CD4-positive, alpha-beta T cell treated with Interleukin-1 beta for 1 hour (primary cell): Measurements from ENCODE around the gene ECD.

Experiments
- DNase-seq, 2 donors: peaks; one replicate each; pipeline ENCODE4 v3.0.0-alpha.2; 2020 to 2022

Gene ECD

GRCh38 chr10:73096041-73096448 is 71.8 kb downstream of the ECD start:
- peak; percentile 69 to 72 for DNase-seq

GRCh38 chr10:73095481-73096021 is 72.3 kb downstream of the ECD start:
- DNase-seq, result peak; percentile 52 to 56

- no peak for DNase-seq
Observed at GRCh38 chr10:73094986-73095480, 72.8 kb downstream of the ECD start.

DNA sequence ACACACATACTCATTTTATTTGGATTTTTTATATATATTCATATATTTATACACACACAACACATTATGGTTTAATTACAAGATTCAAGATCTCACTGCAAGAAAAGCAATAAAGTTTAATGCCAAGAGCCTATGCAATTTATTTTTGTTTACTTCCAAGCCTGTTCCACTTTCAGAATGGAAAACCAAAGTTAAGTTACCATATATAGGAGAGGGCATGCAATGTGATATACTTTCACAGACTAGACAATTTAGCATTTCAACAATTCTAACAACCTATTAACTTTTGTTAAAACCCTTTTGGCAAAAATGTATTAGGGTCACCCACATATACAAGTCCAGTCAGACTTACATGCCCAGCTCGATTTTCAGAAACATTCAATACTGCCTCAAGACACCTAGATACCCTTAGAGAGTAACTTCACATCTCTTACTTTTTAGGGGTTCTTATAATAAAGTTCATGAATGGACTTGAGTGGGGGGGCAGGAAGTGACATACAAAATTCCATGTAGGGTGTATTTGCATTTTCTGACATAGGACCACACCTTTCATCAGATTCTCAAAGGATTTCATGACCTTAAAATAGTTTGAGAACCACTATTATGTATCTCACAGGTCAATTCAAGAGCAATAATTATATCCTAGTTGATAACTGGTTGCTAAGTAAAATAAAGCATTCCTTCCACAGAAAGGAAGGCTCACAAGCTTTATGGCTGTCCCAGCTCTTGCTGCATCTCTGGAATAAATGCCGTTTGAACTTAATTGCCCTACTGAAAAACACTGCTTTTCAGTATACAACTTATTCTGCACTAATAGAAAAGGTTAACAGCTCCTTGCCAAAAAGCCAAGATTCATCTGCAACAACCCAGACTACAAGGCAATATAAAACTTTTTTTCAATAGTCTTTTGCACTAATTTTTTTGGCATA is 73.6 kb downstream of the ECD start:
- no peak for DNase-seq

DNA sequence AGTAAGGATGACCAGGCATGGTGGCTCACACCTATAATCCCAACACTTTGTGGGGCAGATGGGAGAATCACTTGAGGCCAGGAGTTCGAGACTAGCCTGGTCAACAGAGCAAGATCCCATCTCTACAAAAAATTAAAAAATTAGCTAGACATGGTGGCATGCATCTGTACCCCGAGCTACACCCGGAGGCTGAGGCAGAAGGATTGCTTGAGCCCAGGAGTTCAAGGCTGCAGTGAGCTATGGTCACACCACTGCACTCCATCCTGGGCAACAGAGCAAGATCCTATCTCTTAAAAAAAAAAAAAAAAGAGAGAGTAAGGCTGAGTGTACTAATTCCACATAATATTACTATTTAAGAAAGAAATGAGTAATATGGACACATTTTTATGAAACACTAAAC is 75.0 kb downstream of the ECD start:
- no peak for DNase-seq

GRCh38 chr10:73088304-73088703 is 79.5 kb downstream of the ECD start:
- DNase-seq, result no peak

DNA sequence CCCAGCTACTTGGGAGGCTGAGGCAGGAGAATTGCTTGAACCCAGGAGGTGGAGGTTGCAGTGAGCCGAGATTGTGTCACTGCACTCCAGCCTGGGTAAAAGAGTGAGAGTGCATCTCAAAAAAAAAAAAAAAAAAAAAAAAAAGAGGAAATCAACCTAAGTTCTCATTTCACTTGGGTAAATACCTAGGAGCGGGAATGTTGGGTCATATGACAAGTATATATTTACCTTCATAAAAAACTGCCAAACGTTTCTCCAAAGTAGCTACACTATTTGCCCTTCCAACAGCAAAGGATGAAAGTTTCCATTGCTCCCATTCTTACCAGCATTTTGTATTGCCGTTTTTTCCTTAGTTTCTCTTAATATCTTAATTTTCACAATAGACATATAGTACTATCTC is 81.0 kb downstream of the ECD start:
- DNase-seq, result no peak

- DNase-seq, result no peak
Observed at GRCh38 chr10:73084209-73084608, 83.6 kb downstream of the ECD start.
